PC-3 (cell line): Measurements from ENCODE around the gene PTPRN2.

ENCODE experiments used
- EZH2 ChIP-seq: fragments of 300-600 bp; sonication (generic); IDR thresholded peaks from one replicate; pipeline ENCODE4 v1.6.1; 2017; ENCODE audit warnings: antibody characterized with exemption, mild to moderate bottlenecking, low read length; ENCODE audit not compliant: unreplicated experiment
- TF ChIP-seq, protein P1 (sequence below): fragments of 300-600 bp; sonication (generic); conservative IDR thresholded peaks from 2 replicates; pipeline ENCODE4 v1.5.1; 2017; ENCODE audit warnings: antibody characterized with exemption, low read depth, mild to moderate bottlenecking, low read length

DNA sequence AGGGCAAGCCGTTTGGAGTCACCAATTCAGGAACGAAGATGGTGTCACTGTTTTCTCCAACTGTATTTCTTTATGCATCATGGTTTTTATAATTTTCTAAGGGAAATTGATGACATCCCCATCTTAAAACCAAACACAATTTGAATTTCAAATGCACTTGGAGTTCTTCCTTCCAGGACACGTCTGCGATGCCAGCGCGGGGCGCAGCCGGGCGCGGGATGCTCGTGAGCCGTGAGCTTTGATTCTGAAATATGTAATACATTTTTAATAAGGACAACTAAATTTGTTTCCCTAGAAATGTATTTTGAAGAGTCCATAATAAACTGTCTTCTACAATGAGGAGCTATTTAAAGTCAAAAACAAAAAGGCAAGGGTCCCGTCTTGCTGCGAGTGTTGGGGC is 758.7 kb downstream of the PTPRN2 start:
- TF ChIP-seq, protein P1, sequence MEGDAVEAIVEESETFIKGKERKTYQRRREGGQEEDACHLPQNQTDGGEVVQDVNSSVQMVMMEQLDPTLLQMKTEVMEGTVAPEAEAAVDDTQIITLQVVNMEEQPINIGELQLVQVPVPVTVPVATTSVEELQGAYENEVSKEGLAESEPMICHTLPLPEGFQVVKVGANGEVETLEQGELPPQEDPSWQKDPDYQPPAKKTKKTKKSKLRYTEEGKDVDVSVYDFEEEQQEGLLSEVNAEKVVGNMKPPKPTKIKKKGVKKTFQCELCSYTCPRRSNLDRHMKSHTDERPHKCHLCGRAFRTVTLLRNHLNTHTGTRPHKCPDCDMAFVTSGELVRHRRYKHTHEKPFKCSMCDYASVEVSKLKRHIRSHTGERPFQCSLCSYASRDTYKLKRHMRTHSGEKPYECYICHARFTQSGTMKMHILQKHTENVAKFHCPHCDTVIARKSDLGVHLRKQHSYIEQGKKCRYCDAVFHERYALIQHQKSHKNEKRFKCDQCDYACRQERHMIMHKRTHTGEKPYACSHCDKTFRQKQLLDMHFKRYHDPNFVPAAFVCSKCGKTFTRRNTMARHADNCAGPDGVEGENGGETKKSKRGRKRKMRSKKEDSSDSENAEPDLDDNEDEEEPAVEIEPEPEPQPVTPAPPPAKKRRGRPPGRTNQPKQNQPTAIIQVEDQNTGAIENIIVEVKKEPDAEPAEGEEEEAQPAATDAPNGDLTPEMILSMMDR = no peak
- no peak for TF ChIP-seq EZH2
